OCI-LY1 (cell line): ENCODE measurements around the gene CALML5.

Source experiments
- H2AFZ ChIP-seq: fragments of 200-600 bp; sonication (generic), shearing (Covaris generic); 2 replicates; pipeline ENCODE4 v1.6.0; 2014; ENCODE audit warnings: antibody characterized with exemption, mild to moderate bottlenecking, low read length
- H3F3A ChIP-seq: fragments of 200-600 bp; sonication (generic), shearing (Covaris generic); 2 replicates; pipeline ENCODE4 v1.6.0; 2014; ENCODE audit warnings: mild to moderate bottlenecking, antibody characterized with exemption, low read length, moderate library complexity; ENCODE audit not compliant: insufficient read depth
- H3K27ac ChIP-seq: fragments of 200-600 bp; sonication (generic); 2 replicates; pipeline ENCODE4 v1.5.1; 2014; ENCODE audit warnings: low read length, mixed run types, mild to moderate bottlenecking, low read depth; ENCODE audit not compliant: poor library complexity, severe bottlenecking
- H3K27me3 ChIP-seq: fragments of 200-600 bp; sonication (generic); 2 replicates; pipeline ENCODE4 v1.6.0; 2014; ENCODE audit warnings: antibody characterized with exemption, mild to moderate bottlenecking, low read length, moderate library complexity; ENCODE audit not compliant: insufficient read depth
- H3K36me3 ChIP-seq: fragments of 200-600 bp; sonication (generic); 2 replicates; pipeline ENCODE4 v1.6.1; 2014; ENCODE audit warnings: mild to moderate bottlenecking, antibody characterized with exemption, low read length, moderate library complexity, mixed read lengths; ENCODE audit not compliant: insufficient read depth
- H3K4me1 ChIP-seq: fragments of 200-600 bp; sonication (generic); 2 replicates; pipeline ENCODE4 v1.5.1; 2014; ENCODE audit warnings: mild to moderate bottlenecking, low read length, moderate library complexity; ENCODE audit not compliant: insufficient read depth, severe bottlenecking
- H3K4me2 ChIP-seq: fragments of 200-600 bp; sonication (generic), shearing (Covaris generic); 2 replicates; pipeline ENCODE4 v1.6.1; 2014; ENCODE audit warnings: low read length
- H3K4me3 ChIP-seq: fragments of 200-600 bp; sonication (generic); 2 replicates; pipeline ENCODE4 v1.5.1; 2014; ENCODE audit warnings: low read length, low read depth, mild to moderate bottlenecking, mixed read lengths; ENCODE audit not compliant: poor library complexity, severe bottlenecking
- H3K79me2 ChIP-seq: fragments of 200-600 bp; shearing (Covaris generic); 2 replicates; pipeline ENCODE4 v1.6.1; 2016; ENCODE audit warnings: mixed run types, low read length, mixed read lengths; ENCODE audit not compliant: insufficient read depth
- H3K9ac ChIP-seq: fragments of 200-600 bp; sonication (generic), shearing (Covaris generic); 2 replicates; pipeline ENCODE4 v1.6.1; 2014; ENCODE audit warnings: mild to moderate bottlenecking, low read length, mixed read lengths
- H3K9me2 ChIP-seq: fragments of 200-600 bp; sonication (generic), shearing (Covaris generic); 2 replicates; pipeline ENCODE4 v1.6.1; 2014; ENCODE audit warnings: low read depth, mild to moderate bottlenecking, low read length, mixed read lengths
- H3K9me3 ChIP-seq: fragments of 200-600 bp; shearing (Covaris generic); 2 replicates; pipeline ENCODE4 v1.6.1; 2014; ENCODE audit warnings: low read length, mixed read lengths
- H4K20me1 ChIP-seq: fragments of 200-600 bp; sonication (generic), shearing (Covaris generic); 2 replicates; pipeline ENCODE4 v1.6.0; 2016; ENCODE audit warnings: mild to moderate bottlenecking, low read length; ENCODE audit not compliant: insufficient read depth
- CTCF ChIP-seq: fragments of 200-600 bp; sonication (generic), shearing (Covaris generic); IDR thresholded peaks from 2 replicates; pipeline ENCODE4 v1.5.1; 2017; ENCODE audit warnings: mild to moderate bottlenecking, antibody characterized with exemption, low read length, moderate library complexity, mixed read lengths
- EZH2 ChIP-seq: fragments of 200-600 bp; sonication (generic), shearing (Covaris generic); IDR thresholded peaks from 2 replicates; pipeline ENCODE4 v1.8.0; 2017; ENCODE audit warnings: borderline replicate concordance, mixed run types, mild to moderate bottlenecking, antibody characterized with exemption, low read length, moderate library complexity, mixed read lengths

CALML5 gene

DNA sequence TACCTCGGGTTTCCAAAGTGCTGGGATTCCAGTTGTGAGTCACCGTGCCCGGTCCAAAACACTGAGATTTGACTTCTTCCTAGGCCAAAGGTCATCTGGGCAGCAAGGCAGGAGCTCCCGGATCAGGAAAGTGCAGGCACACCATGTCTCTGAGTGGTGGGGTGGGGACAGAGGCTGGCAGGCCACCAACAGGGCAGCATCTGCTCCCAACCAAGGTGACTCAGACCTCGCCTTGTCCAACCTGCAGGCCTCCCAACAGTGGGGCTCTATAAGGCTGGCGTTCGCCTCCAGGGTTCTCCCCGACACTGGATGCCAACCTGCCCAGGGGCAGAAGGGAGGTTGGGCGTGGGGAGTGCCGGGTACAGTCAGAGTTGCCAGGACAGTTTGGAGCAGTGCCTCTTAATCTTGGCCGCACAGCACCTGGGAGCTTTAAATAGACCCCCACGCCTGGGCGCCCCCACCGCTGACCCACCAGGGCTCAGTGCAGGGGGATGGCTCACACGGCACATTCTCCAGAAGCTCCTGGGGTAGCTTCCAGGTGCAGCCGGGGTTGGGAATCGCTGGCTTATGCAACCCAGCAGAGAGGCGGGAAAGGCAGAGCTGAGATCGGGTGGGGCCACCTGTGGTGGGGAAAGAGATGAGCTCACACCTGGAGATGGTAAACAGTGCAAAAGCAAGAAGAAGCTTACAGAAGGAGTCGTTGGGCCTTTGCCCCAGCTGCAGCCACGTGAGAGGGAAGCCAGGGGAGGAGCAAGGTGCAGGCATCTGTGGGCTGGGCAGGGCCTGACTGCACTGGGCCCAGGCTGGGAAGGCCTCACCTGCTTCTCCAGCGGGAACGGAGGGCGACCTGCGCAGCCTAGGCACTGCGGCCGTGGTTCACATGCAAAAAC, 10.9 kb downstream of the CALML5 start:
- H2AFZ ChIP-seq, result no peak overlapping the region
- H3F3A ChIP-seq, result no peaks in the 10 kb centered on the region
- no peaks in the 10 kb centered on the region for H4K20me1 ChIP-seq

GRCh38 chr10:5486853-5487235, 12.5 kb downstream of the CALML5 start:
- Histone ChIP-seq H3K9me3 (no peaks in the 10 kb centered on the region), H3F3A (no peaks in the 10 kb centered on the region), H3K9me2 (no peaks in the 10 kb centered on the region), H3K9ac (no peak overlapping the region), H3K27ac (no peak overlapping the region), H3K4me2 (no peak overlapping the region), H3K4me1 (no peaks in the 10 kb centered on the region), H3K27me3 (peaks cover 8% of the 10 kb centered on the region; the same call in 1 of the 2 replicates), H3K36me3 (no peaks in the 10 kb centered on the region), H3K79me2 (no peaks in the 10 kb centered on the region), H2AFZ (no peak overlapping the region), H4K20me1 (no peaks in the 10 kb centered on the region), H3K4me3 (no peak overlapping the region)
- TF ChIP-seq EZH2, result no peak
- TF ChIP-seq CTCF, result no peak

More for the DNA sequence above, 10.9 kb downstream of the CALML5 start:
- H3K36me3 ChIP-seq, result no peaks in the 10 kb centered on the region
- H3K9me3 ChIP-seq, result no peaks in the 10 kb centered on the region
- H3K9me2 ChIP-seq, result no peaks in the 10 kb centered on the region
- H3K27ac ChIP-seq, result no peak overlapping the region
- TF ChIP-seq CTCF (no peak), EZH2 (no peak)
- peaks cover 13% of the 10 kb centered on the region; the same call in 1 of the 2 replicates for H3K27me3 ChIP-seq
- H3K9ac ChIP-seq, result no peak overlapping the region
- H3K79me2 ChIP-seq, result no peaks in the 10 kb centered on the region
- H3K4me1 ChIP-seq, result no peaks in the 10 kb centered on the region
- H3K4me2 ChIP-seq, result no peak overlapping the region
- no peak overlapping the region for H3K4me3 ChIP-seq

DNA sequence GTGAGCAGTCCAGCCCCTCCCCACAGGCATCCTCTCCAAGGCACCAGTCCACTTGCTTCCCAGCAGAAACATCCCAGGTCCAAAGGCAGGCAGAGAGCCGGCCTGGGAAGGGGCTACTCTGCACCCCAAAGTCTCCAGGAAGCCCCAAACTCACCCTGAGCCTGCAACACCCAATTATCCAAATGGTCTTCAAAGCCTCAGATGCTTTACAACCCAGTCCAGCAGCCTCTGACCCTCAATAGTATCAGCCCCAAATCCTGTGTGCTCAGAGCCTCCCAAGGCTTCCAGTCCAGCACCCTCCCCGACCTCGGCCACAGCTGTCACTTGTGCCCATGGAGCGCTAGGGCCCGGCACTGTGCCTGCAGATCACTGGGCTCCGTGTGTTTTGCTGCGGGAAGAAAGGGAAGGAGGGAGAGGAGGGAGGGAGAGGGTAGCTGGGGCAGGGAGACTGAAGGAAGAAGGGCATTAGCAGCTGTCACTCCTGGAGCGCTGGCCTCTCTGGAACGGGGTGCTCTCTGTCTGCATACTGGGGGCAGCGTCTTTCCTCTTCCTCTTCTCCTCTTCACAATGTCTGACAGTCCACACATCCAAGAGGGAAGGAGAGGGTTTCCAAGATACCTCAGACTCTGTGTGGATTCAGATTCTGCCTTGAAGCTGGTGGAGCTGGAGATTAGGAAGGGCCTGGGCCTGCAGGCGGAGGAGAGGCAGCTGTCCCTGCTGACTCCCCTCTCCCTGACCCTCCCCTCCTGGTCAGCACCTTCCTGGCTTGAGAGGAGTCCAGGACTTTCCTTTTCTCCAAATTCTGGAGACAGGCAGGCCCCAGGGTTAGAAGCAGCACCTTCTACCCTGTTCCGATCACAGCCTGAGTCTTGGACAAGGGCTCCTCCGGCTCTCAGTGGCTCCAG, 13.2 kb downstream of the CALML5 start:
- H3K9ac ChIP-seq, result no peak overlapping the region
- H3F3A ChIP-seq, result no peaks in the 10 kb centered on the region
- H3K79me2 ChIP-seq, result no peaks in the 10 kb centered on the region
- H3K4me3 ChIP-seq, result no peak overlapping the region
- no peak overlapping the region for H3K4me2 ChIP-seq
- H3K9me2 ChIP-seq, result no peaks in the 10 kb centered on the region
- H4K20me1 ChIP-seq, result no peaks in the 10 kb centered on the region
- H3K27ac ChIP-seq, result no peak overlapping the region
- no peaks in the 10 kb centered on the region for H3K36me3 ChIP-seq
- no peak overlapping the region for H2AFZ ChIP-seq
- peaks cover 3% of the 10 kb centered on the region; the same call in 1 of the 2 replicates for H3K27me3 ChIP-seq
- no peaks in the 10 kb centered on the region for H3K9me3 ChIP-seq
- H3K4me1 ChIP-seq, result no peaks in the 10 kb centered on the region
- TF ChIP-seq CTCF, result no peak
- no peak for TF ChIP-seq EZH2
